Heart right ventricle (tissue), 16 donors: ENCODE data around the gene FAM13B. TPM values are rescaled to one million over a fixed set of nuclear protein-coding genes. Genes with fewer than 3 reads are reported as not detected.

Experiments used
- ATAC-seq, 8 donors: fragments of 200-7000 bp; cut with Tn5 transposase; one replicate each; pipeline ENCODE4 v1.9.1; 2020; ENCODE audit warnings: mild to moderate bottlenecking in 8 of 8, moderate library complexity in 8 of 8, moderate number of reproducible peaks in 1 of 8
- DNase-seq, 2 donors: peaks; one replicate each; pipeline ENCODE4 v3.0.0-alpha.2; 2020
- H3K27ac ChIP-seq, 10 donors: fragments of 200-600 bp; sonication (generic) in 2 of 10; one replicate each; pipeline versions ENCODE4 v1.5.0 to v1.8.0; 2020 to 2022; ENCODE audit warnings: mild to moderate bottlenecking in 3 of 10
- H3K27me3 ChIP-seq, 7 donors: fragments of 200-600 bp; one replicate each; pipeline ENCODE4 v1.8.0; 2021 to 2022; ENCODE audit warnings: mild to moderate bottlenecking in 2 of 7
- H3K36me3 ChIP-seq, 9 donors: fragments of 200-600 bp; sonication (generic) in 1 of 9; one replicate each; pipeline versions ENCODE4 v1.5.0 to v1.8.0; 2020 to 2022; ENCODE audit warnings: mild to moderate bottlenecking in 2 of 9
- H3K4me1 ChIP-seq, 9 donors: fragments of 200-600 bp; sonication (generic) in 1 of 9; one replicate each; pipeline versions ENCODE4 v1.5.0 to v1.8.0; 2020 to 2022; ENCODE audit warnings: mild to moderate bottlenecking in 4 of 9
- H3K4me3 ChIP-seq, 10 donors: fragments of 200-600 bp; sonication (generic) in 2 of 10; one replicate each; pipeline versions ENCODE4 v1.5.0 to v1.8.0; 2020 to 2022; ENCODE audit warnings: mild to moderate bottlenecking in 7 of 10, moderate library complexity in 2 of 10
- H3K9me3 ChIP-seq, 11 donors: fragments of 200-600 bp in 10 of 11; sonication (generic) in 2 of 11; one replicate each; pipeline versions ENCODE4 v1.5.0 to v1.8.0; 2013 to 2022; ENCODE audit warnings: mild to moderate bottlenecking in 2 of 11, control low read depth in 1 of 11, moderate library complexity in 1 of 11
- CTCF ChIP-seq, 9 donors: fragments of 200-600 bp; sonication (generic) in 2 of 9; IDR thresholded peaks; one replicate each; pipeline versions ENCODE4 v1.5.0 to v1.8.0; 2021 to 2022; ENCODE audit warnings: antibody characterized with exemption in 9 of 9, mild to moderate bottlenecking in 5 of 9, moderate library complexity in 1 of 9
- WGBS, 2 donors: extraction: QIAGEN DNeasy Blood & Tissue Kit; methylation state at CpG; one replicate each; pipeline ENCODE4 v1.1.7; 2013; ENCODE audit warnings: inconsistent platforms in 1 of 2; 5-methylcytosine and 5-hydroxymethylcytosine counted together
- intact Hi-C, 10 donors: fragments of 100-400 bp; cut with DNase I; formaldehyde crosslinking; loops; one replicate each; pipeline versions ENCODE4 v1.11.1 to v1.14.2; 2022
- polyA plus RNA-seq, 2 donors: library from polyadenylated mRNA; stranded (reverse); fragments of 200-250 nt; gene quantifications; one replicate each; pipeline ENCODE4 v1.2.3, GENCODE V29; 2013
- total RNA-seq, 10 donors: library from RNA; stranded (reverse); fragmentation: NEBNext Ultra II Directional in 3 of 10; extraction: Animal tissue kit (Norgen Biotek cat#: 25700) in 3 of 10; gene quantifications; one replicate each; pipeline versions ENCODE4 v1.2.1 to v1.2.4, GENCODE V29; 2021 to 2023
- donor health status: Arrhythmogenic right ventricular cardiomyopathy.
- donor health status: ischemic (EF 13 %, LVEDD 7.1; RV severe dilation, severe dysfunction).
- donor health status: healthy with polysubstance abuse.
- donor health status: DM: no; HTN: yes; CAD: no.
- donor health status: DM: no; HTN: no; CAD: no.
- donor health status: ischemic (EF 25% LVEDD 6.9; RV normal size, moderate dysfunction).
- donor health status: ischemic (EF 25% LVEDD 5.7; RV mildly dilated, moderate dysfunction).
- donor health status: healthy.
- donor health status: DM: yes; HTN: yes; CAD: no.
- donor health status: Ischemic cardiomyopathy.
- donor health status: ischemic (EF 35%, LVEDD 5.7; RV mildly dilated, moderate dysfunction).
- donor health status: nonischemic (EF 11% LVEDD 7.7; RV severe dilation, severe dysfunction).
- donor health status: DM: yes; HTN: yes; CAD: no.
- donor health status: PGD.
- donor health status: ischemic (EF 29% LVEDD 5.4; RV normal size, mild dysfunction).
- donor health status: nonischemic (EF 23%, LVEDD 6.1; RV moderate dilation, normal function).

FAM13B gene
- total and polyA plus RNA-seq, 12 donors = 8.8 to 47.4 (median 31.6) TPM

- Histone ChIP-seq H3K9me3 (no peaks in the 10 kb centered on the region), H3K4me1 (peaks cover 0 to 31% (median 17%) of the 10 kb centered on the region in 9 donors), H3K36me3 (peaks cover 0 to 38% (median 10%) of the 10 kb centered on the region in 9 donors), H3K27me3 (no peaks in the 10 kb centered on the region), H3K4me3 (no peak overlapping the region), H3K27ac (peak overlapping the region in 6 of 10 donors; percentile 17 to 63 (median 45))
- no peak for TF ChIP-seq CTCF (IDR thresholded peaks at IDR 0.05)
- ATAC-seq = peak in 6 of 8 donors; percentile 45 to 81 (median 66)
- intact Hi-C loops = loop anchor here in 1 of 10 donors (10.0 kb wide), 1 partner anchor 158 kb away; no protein-coding TSS in a partner anchor
- DNase-seq = no peak
- 19 to 30% methylated on average over 3 of the region's 3 CpGs for WGBS, 2 donors
Observed at GRCh38 chr5:137932800-137933199, 100.1 kb downstream of the FAM13B start.

GRCh38 chr5:137923856-137924255 lies 109.0 kb downstream of the FAM13B start:
- H3K4me3 ChIP-seq = no peak overlapping the region

GRCh38 chr5:137921931-137922330 lies 110.9 kb downstream of the FAM13B start:
- peaks cover 0 to 7% (median 0%) of the 10 kb centered on the region in 9 donors for H3K36me3 ChIP-seq
- 69 to 80% methylated on average over 3 of the region's 3 CpGs for WGBS, 2 donors
- no peaks in the 10 kb centered on the region for H3K4me1 ChIP-seq
- intact Hi-C loops = no loop called here
- no peaks in the 10 kb centered on the region for H3K27me3 ChIP-seq
- no peak overlapping the region for H3K27ac ChIP-seq
- no peak overlapping the region for H3K4me3 ChIP-seq
- no peak for TF ChIP-seq CTCF (IDR thresholded peaks at IDR 0.05)
- no peak for ATAC-seq
- peaks cover 0 to 3% (median 0%) of the 10 kb centered on the region in 11 donors for H3K9me3 ChIP-seq
- no peak for DNase-seq

More at GRCh38 chr5:137923856-137924255, 109.0 kb downstream of the FAM13B start:
- no peaks in the 10 kb centered on the region for H3K9me3 ChIP-seq
- peaks cover 0 to 26% (median 0%) of the 10 kb centered on the region in 9 donors for H3K36me3 ChIP-seq
- no peak for TF ChIP-seq CTCF (IDR thresholded peaks at IDR 0.05)
- H3K27ac ChIP-seq = no peak overlapping the region
- intact Hi-C loops = no loop called here
- H3K4me1 ChIP-seq = no peaks in the 10 kb centered on the region
- ATAC-seq (peak in 2 of 8 donors; percentile 14 to 37), DNase-seq (no peak)
- whole genome bisulfite sequencing, 2 donors = 29 to 50% methylated on average over 4 of the region's 4 CpGs
- no peaks in the 10 kb centered on the region for H3K27me3 ChIP-seq

- Histone ChIP-seq H3K36me3 (no peaks in the 10 kb centered on the region), H3K4me1 (no peaks in the 10 kb centered on the region), H3K4me3 (no peak overlapping the region), H3K9me3 (peaks cover 0 to 29% (median 8%) of the 10 kb centered on the region in 11 donors), H3K27me3 (no peaks in the 10 kb centered on the region), H3K27ac (no peak overlapping the region)
- 64 to 96% methylated on average over 1 of the region's 1 CpG for WGBS, 2 donors
- TF ChIP-seq CTCF (IDR thresholded peaks at IDR 0.05) = no peak
- intact Hi-C loops = no loop called here
- no peak for ATAC-seq
- no peak for DNase-seq
Observed at GRCh38 chr5:137916923-137917322, 116.0 kb downstream of the FAM13B start.
